Lower leg skin (tissue), 4 donors: Measurements from ENCODE around the gene TK2. TPM values are rescaled to one million over a fixed set of nuclear protein-coding genes. Genes with fewer than 3 reads are reported as not detected.
A peak's percentile ranks its signal among the peaks of the same experiment; 100 is the strongest.
"Not testable (repeated sequence)": the region's sequence is repeated elsewhere in the genome, so short reads cannot be mapped to it uniquely, and the experiment has no call there.

ENCODE experiments used
- DNase-seq, 2 donors: peaks; one replicate each; pipeline ENCODE4 v3.0.0-alpha.2; 2019; ENCODE audit warnings: low spot score in 2 of 2
- H3K4me3 ChIP-seq: fragments of 200-600 bp; sonication (generic); 2 replicates; pipeline ENCODE4 v1.5.1; 2017; ENCODE audit warnings: mild to moderate bottlenecking, low read depth; ENCODE audit not compliant: poor library complexity, severe bottlenecking
- CTCF ChIP-seq, 3 donors: fragments of 450-650 bp; IDR thresholded peaks; one replicate each; pipeline ENCODE4 v1.5.1; 2016; ENCODE audit warnings: antibody characterized with exemption in 3 of 3, mild to moderate bottlenecking in 3 of 3, moderate library complexity in 2 of 3
- POLR2A ChIP-seq, 2 donors: fragments of 450-650 bp; IDR thresholded peaks; one replicate each; pipeline ENCODE4 v1.6.1; 2016 to 2017; ENCODE audit warnings: antibody characterized with exemption in 2 of 2, mild to moderate bottlenecking in 1 of 2, moderate library complexity in 1 of 2
- WGBS, 2 donors: methylation state at CpG; one replicate each; pipeline ENCODE4 v1.1.5; 2018; 5-methylcytosine and 5-hydroxymethylcytosine counted together
- intact Hi-C: fragments of 100-400 bp; cut with DNase I; formaldehyde crosslinking; loops from one replicate; pipeline ENCODE4 v1.15.0; 2023; ENCODE audit warnings: low total_unique reads
- total RNA-seq, 4 donors: library from RNA; depleted of rRNA; stranded (reverse); fragments of >200 nt; gene quantifications; one replicate each; pipeline ENCODE4 v1.1.0, GENCODE V29; 2016

The TK2 gene
- total RNA-seq = 10 to 100 TPM; 15.3 to 28.3 (median 22.6) TPM

DNA sequence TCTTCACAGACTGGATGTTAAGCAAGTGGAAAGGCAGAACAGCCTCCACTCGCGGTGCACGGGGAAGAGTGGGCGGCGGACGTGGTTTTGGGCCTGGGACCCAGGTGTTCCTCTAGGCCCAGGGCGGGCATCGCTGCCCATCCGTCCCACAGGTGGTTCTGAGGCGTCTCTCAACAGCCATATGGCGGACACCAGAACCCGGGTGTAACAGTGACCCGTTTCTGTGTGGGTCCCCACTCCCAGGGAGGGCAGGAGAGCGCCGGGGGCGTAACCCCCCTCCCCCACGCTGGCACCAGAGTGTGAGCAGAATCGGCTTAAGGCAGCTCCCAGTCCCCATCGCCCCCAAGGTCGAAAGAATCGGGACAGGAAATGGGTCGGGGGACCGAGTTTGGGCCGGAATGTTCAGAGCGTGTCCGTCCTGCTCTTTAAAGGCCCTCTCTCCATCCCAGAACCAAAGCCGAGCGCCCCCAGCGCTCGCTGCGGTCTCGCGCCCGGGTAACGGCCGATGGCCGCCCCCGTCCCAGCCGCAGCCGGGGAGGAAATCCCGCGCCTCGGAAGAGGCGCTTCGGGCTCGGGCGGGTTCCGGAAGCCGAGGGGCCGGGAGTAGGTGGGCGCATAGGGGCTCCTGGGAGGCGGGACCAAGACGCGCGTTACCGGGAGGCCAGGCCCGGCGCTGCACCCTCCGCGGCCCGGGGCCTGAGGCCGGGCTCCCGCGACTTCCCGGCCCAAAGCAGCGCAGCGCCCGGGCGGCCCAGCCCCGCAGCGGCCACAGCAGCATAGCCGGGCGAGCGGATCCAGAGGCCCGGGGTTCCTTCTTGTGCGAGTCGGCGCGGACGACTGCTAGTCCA is at the start of gene TK2:
TK2 (minus strand) TSS at position 839 of the 848 bp plus-strand sequence; CDS start at position 778, 61 bp downstream.
- TF ChIP-seq CTCF (IDR thresholded peaks at IDR 0.05) (no peak), POLR2A (IDR thresholded peaks at IDR 0.05) (no peak)
- DNase-seq = peak in 1 of 2 donors; percentile 91
- H3K4me3 ChIP-seq = peak within 1 kb of the TSS; percentile 62
- 5 to 6% methylated on average over 28 to 41 of the region's 80 CpGs for WGBS, 2 donors
- intact Hi-C loops = loop anchor here (10.0 kb wide), 1 partner anchor 1815 kb away; no protein-coding TSS in a partner anchor

DNA sequence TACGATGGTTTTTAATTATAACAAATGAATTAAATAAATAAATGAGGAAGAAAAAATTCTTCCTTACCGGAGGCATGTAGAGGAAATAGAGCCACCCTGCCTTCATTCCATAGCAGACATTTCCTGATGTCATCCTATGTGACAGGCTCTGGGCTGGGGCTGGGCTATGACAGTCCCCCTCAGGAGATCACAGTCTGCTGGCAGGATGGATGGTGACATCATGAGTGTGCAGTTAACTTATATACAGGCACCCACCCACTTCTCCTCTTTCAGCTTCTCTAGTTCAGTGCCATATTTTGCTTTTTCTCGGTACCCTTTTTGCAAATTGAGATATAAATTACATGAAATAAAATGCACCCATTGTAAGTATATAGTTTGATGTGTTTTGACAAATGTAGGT is 48.2 kb upstream of the TK2 start:
- H3K4me3 ChIP-seq = no peak overlapping the region
- TF ChIP-seq CTCF (IDR thresholded peaks at IDR 0.05) (no peak), POLR2A (IDR thresholded peaks at IDR 0.05) (no peak)
- DNase-seq = no peak
- 76 to 82% methylated on average over 3 of the region's 3 CpGs for WGBS, 2 donors
- intact Hi-C loops = no loop called here

DNA sequence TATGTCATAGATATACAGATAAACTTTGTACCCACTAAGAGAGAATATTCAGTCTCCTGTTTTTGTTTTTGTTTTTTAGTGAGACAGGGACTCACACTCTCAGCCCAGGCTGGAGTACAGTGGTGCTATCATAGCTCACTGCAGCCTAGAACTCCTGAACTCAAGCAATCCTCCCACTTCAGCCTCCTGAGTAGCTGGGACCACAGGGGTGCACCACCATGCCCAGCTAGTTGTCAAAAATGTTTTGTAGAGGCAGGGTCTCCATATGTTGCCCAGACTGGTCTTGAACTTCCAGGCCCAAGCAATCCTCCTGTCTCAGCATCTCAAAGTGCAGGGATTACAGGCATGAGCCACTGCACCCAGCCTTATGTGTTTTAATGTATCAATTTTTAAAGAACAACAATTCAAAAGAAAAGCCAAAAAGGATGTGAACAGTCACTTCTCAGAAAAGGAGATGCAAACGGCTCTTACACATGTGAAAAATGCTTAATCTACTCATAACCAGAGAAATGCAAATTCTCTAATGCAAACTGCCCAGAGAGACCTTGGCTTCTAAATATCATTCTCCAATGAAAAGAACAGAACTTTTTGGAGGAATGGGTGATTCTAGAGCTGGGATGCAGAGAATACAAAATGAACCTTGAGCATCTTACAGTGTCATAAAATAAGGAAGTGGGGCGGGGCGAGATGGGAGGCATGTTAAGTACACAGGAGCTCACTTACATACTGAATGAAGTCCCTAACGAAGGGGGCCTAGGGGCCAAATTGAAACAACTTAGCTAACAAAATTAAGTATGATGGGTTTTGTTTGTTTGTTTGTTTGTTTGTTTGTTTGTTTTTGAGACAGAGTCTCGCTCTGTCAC is 47.3 kb upstream of the TK2 start:
- WGBS, 2 donors = 83 to 85% methylated on average over 5 of the region's 5 CpGs
- intact Hi-C loops = no loop called here
- no peak for TF ChIP-seq CTCF (IDR thresholded peaks at IDR 0.05)
- TF ChIP-seq POLR2A (IDR thresholded peaks at IDR 0.05) = no peak

GRCh38 chr16:66596559-66596958 is 46.6 kb upstream of the TK2 start:
- intact Hi-C loops, H3K4me3 ChIP-seq, DNase-seq: not testable (repeated sequence)
- 97 to 99% methylated on average over 4 of the region's 4 CpGs for WGBS, 2 donors

More for the DNA sequence above, 47.3 kb upstream of the TK2 start:
- DNase-seq = no peak
- H3K4me3 ChIP-seq = no peak overlapping the region

GRCh38 chr16:66594739-66595138 is 44.8 kb upstream of the TK2 start:
- H3K4me3 ChIP-seq = no peak overlapping the region
- TF ChIP-seq CTCF (IDR thresholded peaks at IDR 0.05) (no peak), POLR2A (IDR thresholded peaks at IDR 0.05) (no peak)
- intact Hi-C loops = no loop called here
- DNase-seq = no peak
- 77 to 80% methylated on average over 7 of the region's 7 CpGs for WGBS, 2 donors

GRCh38 chr16:66592814-66593213 is 42.9 kb upstream of the TK2 start:
- no peak overlapping the region for H3K4me3 ChIP-seq
- 92 to 99% methylated on average over 3 of the region's 3 CpGs for WGBS, 2 donors
- TF ChIP-seq POLR2A (IDR thresholded peaks at IDR 0.05) (no peak), CTCF (IDR thresholded peaks at IDR 0.05) (no peak)
- intact Hi-C loops = no loop called here
- DNase-seq = no peak
